SK-N-MC (cell line): ENCODE measurements around the gene SCNN1A.

Experiments used
- EZH2 ChIP-seq: fragments of 200-600 bp; sonication (generic); IDR thresholded peaks from one replicate; pipeline ENCODE4 v1.6.1; 2017; ENCODE audit warnings: antibody characterized with exemption
- FOXP2 ChIP-seq: optimal IDR thresholded peaks from 2 replicates; pipeline ENCODE3; 2011; ENCODE audit warnings: mild to moderate bottlenecking, moderate library complexity; ENCODE audit not compliant: insufficient read depth; ENCODE audit errors: extremely low read length, control extremely low read depth
- POLR2AphosphoS5 ChIP-seq: IDR thresholded peaks from 2 replicates; pipeline ENCODE4 v1.6.1; 2012; ENCODE audit warnings: mild to moderate bottlenecking, low read depth, low read length, borderline replicate concordance

DNA sequence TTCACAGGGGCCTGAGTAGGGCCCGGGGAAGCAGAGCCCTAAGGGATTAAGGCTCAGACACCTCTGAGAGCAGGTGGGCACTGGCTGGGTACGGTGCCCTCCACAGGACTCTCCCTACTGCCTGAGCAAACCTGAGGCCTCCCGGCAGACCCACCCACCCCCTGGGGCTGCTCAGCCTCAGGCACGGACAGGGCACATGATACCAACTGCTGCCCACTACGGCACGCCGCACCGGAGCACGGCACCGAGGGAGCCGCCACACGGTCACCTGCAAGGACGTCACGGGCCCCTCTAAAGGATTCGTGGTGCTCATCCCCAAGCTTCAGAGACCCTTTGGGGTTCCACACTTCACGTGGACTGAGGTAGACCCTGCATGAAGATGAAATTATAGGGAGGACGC is 15.7 kb upstream of the SCNN1A start:
- TF ChIP-seq POLR2AphosphoS5 (no peak), EZH2 (no peak), FOXP2 (no peak)
